Measurements from ENCODE around the gene CDCA5. TPM values are rescaled to one million over a fixed set of nuclear protein-coding genes. Genes with fewer than 3 reads are reported as not detected.
A peak's percentile ranks its signal among the peaks of the same experiment; 100 is the strongest.

The CDCA5 gene
- polyA plus RNA-seq, 1 of the 3 experiments (the other 2 are of a cell fraction) = 16.3 TPM

- Histone ChIP-seq H3K4me1 (ENCODE audit: control insufficient read depth in 1 of 2, insufficient read depth in 2 of 2, low read depth in 1 of 2, low read length in 1 of 2) (peaks cover 5 to 6% of the 10 kb centered on the region in 2 experiments; a peak in 2 of 4 replicates), H3K79me2 (ENCODE audit: insufficient read depth) (peaks cover 38% of the 10 kb centered on the region), H3K4me2 (no peak overlapping the region), H4K20me1 (ENCODE audit: insufficient read depth) (no peaks in the 10 kb centered on the region; the same call in 1 of the 2 replicates), H3K9me2 (no peaks in the 10 kb centered on the region), H3K9ac (no peak overlapping the region), H3K27me3 (ENCODE audit: insufficient read depth) (no peaks in the 10 kb centered on the region), H3K4me3 (ENCODE audit: low read depth in 2 of 2, low read length in 1 of 2) (no peak overlapping the region), H3K36me3 (replicated peaks in 1 of 2; ENCODE audit: control insufficient read depth in 1 of 2, insufficient read depth in 2 of 2, low read length in 1 of 2) (peaks cover 25 to 77% of the 10 kb centered on the region in 2 experiments), H3K27ac (ENCODE audit: low read depth in 2 of 2, low read length in 1 of 2) (no peak overlapping the region), H3F3A (replicated peaks; ENCODE audit: insufficient read depth) (peaks cover 10% of the 10 kb centered on the region), H2AFZ (ENCODE audit: low read depth) (no peak overlapping the region), H3K9me3 (no peaks in the 10 kb centered on the region)
- DNase-seq = no peak
- CTCF ChIA-PET = interaction anchor here (0.9 to 2.0 kb wide), 2 partner anchors 10 to 105 kb away, joined by 3 to 10 read pairs; partner anchors contain the start of gene ZNHIT2
- no peak for TF ChIP-seq GATA2 (CRISPR knock-in tag; IDR thresholded peaks at IDR 0.05)
- no peak for TF ChIP-seq ELF1 (IDR thresholded peaks at IDR 0.05)
- TF ChIP-seq GABPA (IDR thresholded peaks at IDR 0.05; ENCODE audit: low read depth) = no peak
- no peak for TF ChIP-seq USF2 (IDR thresholded peaks at IDR 0.05; ENCODE audit: borderline replicate concordance, low read depth, low read length)
- no peak for TF ChIP-seq FOXM1 (IDR thresholded peaks at IDR 0.05; ENCODE audit: low read depth)
- no peak for TF ChIP-seq REST (IDR thresholded peaks at IDR 0.05; ENCODE audit: low read depth, low read length)
- TF ChIP-seq RFX5 (IDR thresholded peaks at IDR 0.05; ENCODE audit: low read length) = no peak
- no peak for TF ChIP-seq RXRA (IDR thresholded peaks at IDR 0.05; ENCODE audit: borderline replicate concordance, low read depth)
- WGBS (ENCODE audit: low lambda C conversion rate) = 94% methylated on average over 9 of the region's 12 CpGs
- POLR2A ChIA-PET = interaction anchor here (1.5 to 1.6 kb wide), 2 partner anchors 15 to 53 kb away, joined by 4 read pairs; no protein-coding TSS in a partner anchor
Measured at GRCh38 chr11:65127473-65128181, 43.8 kb upstream of the CDCA5 start.

GRCh38 chr11:65126624-65127274 is 42.9 kb upstream of the CDCA5 start:
- H3K9ac ChIP-seq = no peak overlapping the region
- no peak overlapping the region for H3K4me3 ChIP-seq (ENCODE audit: low read depth in 2 of 2, low read length in 1 of 2)
- no peaks in the 10 kb centered on the region for H3K27me3 ChIP-seq (ENCODE audit: insufficient read depth)
- 82% methylated on average over 5 of the region's 6 CpGs for WGBS (ENCODE audit: low lambda C conversion rate)
- H3F3A ChIP-seq (replicated peaks; ENCODE audit: insufficient read depth) = peaks cover 10% of the 10 kb centered on the region
- H3K27ac ChIP-seq (ENCODE audit: low read depth in 2 of 2, low read length in 1 of 2) = no peak overlapping the region
- ChIA-PET POLR2A (interaction anchor here (1.2 kb wide), 1 partner anchor 8 kb away, joined by 4 read pairs; the partner anchor contains the start of gene SYVN1), CTCF (interaction anchor here (0.9 to 2.0 kb wide), 5 partner anchors 8 to 104 kb away, joined by 3 to 10 read pairs (median 3); partner anchors contain the start of gene ZNHIT2)
- peaks cover 37% of the 10 kb centered on the region for H3K79me2 ChIP-seq (ENCODE audit: insufficient read depth)
- no peak overlapping the region for H3K4me2 ChIP-seq
- H3K9me3 ChIP-seq = no peaks in the 10 kb centered on the region
- no peak for DNase-seq
- H3K9me2 ChIP-seq = no peaks in the 10 kb centered on the region
- H3K4me1 ChIP-seq (ENCODE audit: control insufficient read depth in 1 of 2, insufficient read depth in 2 of 2, low read depth in 1 of 2, low read length in 1 of 2) = peaks cover 0 to 5% of the 10 kb centered on the region in 2 experiments; a peak in 2 of 4 replicates
- H4K20me1 ChIP-seq (ENCODE audit: insufficient read depth) = no peaks in the 10 kb centered on the region
- TF ChIP-seq FOSL2 (IDR thresholded peaks at IDR 0.05; ENCODE audit: borderline replicate concordance, low read depth) (no peak), MXI1 (IDR thresholded peaks at IDR 0.05; ENCODE audit: low read depth, low read length) (no peak), TAF1 (IDR thresholded peaks at IDR 0.05; ENCODE audit: borderline replicate concordance, low read depth, low read length) (no peak), JUND (IDR thresholded peaks at IDR 0.05) (0 out of 2 replicates have a peak, but pooled peaks have one; percentile 5), GATA2 (CRISPR knock-in tag; IDR thresholded peaks at IDR 0.05) (no peak), GABPA (IDR thresholded peaks at IDR 0.05; ENCODE audit: low read depth) (no peak), USF1 (IDR thresholded peaks at IDR 0.05; ENCODE audit: borderline replicate concordance, low read depth) (no peak)
- H3K36me3 ChIP-seq (replicated peaks in 1 of 2; ENCODE audit: control insufficient read depth in 1 of 2, insufficient read depth in 2 of 2, low read length in 1 of 2) = peaks cover 16 to 68% of the 10 kb centered on the region in 2 experiments
- no peak overlapping the region for H2AFZ ChIP-seq (ENCODE audit: low read depth)

Data from SK-N-SH (cell line).